ENCODE results near the gene CORO1C. TPM values are rescaled to one million over a fixed set of nuclear protein-coding genes. Genes with fewer than 3 reads are reported as not detected.

CORO1C gene
- total RNA-seq, 1 donor from 2014 or later: 380 TPM

DNA sequence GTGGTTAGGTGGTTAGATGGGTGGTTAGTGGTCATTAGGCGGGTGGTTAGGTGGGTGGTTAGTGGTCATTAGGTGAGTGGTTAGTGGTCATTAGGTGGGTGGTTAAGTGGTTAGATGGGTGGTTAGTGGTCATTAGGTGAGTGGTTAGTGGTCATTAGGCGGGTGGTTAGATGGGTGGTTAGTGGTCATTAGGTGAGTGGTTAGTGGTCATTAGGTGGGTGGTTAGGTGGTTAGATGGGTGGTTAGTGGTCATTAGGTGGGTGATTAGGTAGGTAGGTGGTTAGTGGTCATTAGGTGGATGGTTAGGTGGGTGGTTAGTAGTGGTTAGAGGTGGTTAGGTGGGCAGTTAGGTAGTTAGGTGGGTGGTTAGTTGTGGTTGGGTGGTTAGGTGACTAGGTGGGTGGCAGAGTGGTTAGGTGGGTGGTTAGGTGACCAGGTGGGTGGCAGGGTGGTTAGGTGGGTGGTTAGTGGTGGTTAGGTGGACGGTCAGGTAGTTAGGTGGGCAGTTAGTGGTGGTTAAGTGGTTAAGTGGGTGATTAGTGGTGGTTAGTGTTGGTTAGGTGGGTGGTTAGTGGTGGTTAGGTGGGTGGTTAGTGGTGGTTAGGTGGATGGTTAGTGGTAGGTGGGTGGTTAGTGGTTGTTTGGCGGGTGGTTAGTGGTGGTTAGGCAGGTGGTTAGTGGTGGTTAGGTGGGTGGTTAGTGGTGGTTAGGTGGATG lies 125.5 kb downstream of the CORO1C start:
- TF ChIP-seq, protein P1, sequence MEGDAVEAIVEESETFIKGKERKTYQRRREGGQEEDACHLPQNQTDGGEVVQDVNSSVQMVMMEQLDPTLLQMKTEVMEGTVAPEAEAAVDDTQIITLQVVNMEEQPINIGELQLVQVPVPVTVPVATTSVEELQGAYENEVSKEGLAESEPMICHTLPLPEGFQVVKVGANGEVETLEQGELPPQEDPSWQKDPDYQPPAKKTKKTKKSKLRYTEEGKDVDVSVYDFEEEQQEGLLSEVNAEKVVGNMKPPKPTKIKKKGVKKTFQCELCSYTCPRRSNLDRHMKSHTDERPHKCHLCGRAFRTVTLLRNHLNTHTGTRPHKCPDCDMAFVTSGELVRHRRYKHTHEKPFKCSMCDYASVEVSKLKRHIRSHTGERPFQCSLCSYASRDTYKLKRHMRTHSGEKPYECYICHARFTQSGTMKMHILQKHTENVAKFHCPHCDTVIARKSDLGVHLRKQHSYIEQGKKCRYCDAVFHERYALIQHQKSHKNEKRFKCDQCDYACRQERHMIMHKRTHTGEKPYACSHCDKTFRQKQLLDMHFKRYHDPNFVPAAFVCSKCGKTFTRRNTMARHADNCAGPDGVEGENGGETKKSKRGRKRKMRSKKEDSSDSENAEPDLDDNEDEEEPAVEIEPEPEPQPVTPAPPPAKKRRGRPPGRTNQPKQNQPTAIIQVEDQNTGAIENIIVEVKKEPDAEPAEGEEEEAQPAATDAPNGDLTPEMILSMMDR (IDR thresholded peaks at IDR 0.05; ENCODE audit: unreplicated experiment): no peak
- Mint-ChIP-seq H3K36me3 (ENCODE audit: low read depth, unreplicated experiment) (no peaks in the 10 kb centered on the region), H3K27me3 (ENCODE audit: unreplicated experiment) (peaks cover 4% of the 10 kb centered on the region), H3K9me3 (ENCODE audit: unreplicated experiment) (no peaks in the 10 kb centered on the region), H3K4me3 (ENCODE audit: unreplicated experiment) (no peak overlapping the region), H3K4me1 (ENCODE audit: unreplicated experiment) (peaks cover 4% of the 10 kb centered on the region), H3K27ac (ENCODE audit: unreplicated experiment) (peak overlapping the region; percentile 42)
- DNase-seq (ENCODE audit: low spot score): no peak

DNA sequence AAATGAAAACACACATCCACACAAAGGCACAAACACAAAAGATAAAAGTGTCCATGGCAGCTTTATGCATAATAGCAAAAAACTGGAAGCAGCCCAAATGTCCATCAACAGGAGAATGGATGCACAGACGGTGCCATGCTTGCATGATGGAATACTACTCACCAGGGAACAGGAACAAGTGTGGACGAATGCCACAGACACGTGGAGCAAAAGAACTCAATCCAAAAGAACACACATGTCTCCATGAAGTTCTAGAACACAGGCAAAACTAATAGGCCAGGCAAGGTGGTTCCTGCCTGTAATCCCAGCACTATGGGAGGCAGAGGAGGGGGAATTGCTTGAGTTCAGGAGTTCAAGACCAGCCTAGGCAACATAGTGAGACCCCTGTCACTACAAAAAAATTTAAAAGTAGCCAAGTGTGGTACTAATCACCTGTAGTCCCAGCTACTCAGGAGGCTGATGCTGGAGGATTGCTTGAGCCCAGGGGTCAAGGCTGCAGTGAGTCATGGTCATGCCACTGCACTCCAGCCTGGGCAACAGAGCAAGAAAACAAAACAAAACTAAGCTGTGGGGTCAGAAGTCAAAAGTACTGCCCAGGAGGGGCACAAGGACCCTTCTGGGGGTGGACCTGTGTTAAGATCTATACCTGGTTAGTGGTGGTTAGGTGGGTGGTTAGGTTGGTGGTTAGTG lies 126.2 kb downstream of the CORO1C start:
- Mint-ChIP-seq H3K9me3 (ENCODE audit: unreplicated experiment) (no peaks in the 10 kb centered on the region), H3K4me1 (ENCODE audit: unreplicated experiment) (peaks cover 4% of the 10 kb centered on the region), H3K36me3 (ENCODE audit: low read depth, unreplicated experiment) (no peaks in the 10 kb centered on the region), H3K4me3 (ENCODE audit: unreplicated experiment) (no peak overlapping the region), H3K27ac (ENCODE audit: unreplicated experiment) (peak overlapping the region; percentile 42), H3K27me3 (ENCODE audit: unreplicated experiment) (peaks cover 7% of the 10 kb centered on the region)
- DNase-seq (ENCODE audit: low spot score): no peak
- TF ChIP-seq, protein P1 (IDR thresholded peaks at IDR 0.05; ENCODE audit: unreplicated experiment): no peak

DNA sequence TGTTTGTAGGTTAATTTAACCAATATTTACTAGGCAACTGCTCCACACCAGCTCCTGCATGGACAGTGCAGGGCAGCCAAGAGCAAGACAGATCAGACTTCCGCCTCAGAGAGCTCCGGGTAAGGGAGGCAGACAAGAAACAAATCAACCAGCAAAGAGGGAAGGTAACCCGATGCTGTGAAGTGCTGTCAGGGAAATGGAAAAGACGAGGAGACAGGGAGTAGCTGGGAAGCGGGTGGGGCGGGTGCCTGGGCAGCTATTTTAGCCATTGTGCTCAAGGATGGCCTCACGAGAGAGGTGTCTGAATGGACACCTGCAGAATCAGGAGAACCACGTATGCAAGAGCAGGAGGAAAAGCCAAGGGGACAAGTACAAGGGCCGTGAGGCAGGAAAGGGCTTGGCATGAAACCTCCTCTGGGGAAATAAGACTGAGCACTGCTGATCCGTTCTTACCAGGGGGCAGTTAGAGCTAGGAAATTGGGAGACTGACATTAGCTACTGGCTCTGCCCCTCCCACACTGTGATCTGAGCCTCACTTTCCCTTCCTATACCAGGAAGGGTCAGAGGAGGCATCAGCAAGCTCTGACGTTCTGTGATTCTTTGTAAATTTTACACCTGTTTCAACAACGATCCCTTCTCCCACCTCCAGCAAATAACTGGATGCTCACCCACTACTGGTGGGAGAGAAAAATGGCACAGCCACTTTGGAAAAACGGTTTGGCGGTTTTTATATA lies 126.9 kb downstream of the CORO1C start:
- Mint-ChIP-seq H3K27me3 (ENCODE audit: unreplicated experiment) (peaks cover 7% of the 10 kb centered on the region), H3K27ac (ENCODE audit: unreplicated experiment) (peak overlapping the region; percentile 30), H3K4me3 (ENCODE audit: unreplicated experiment) (no peak overlapping the region), H3K9me3 (ENCODE audit: unreplicated experiment) (no peaks in the 10 kb centered on the region), H3K36me3 (ENCODE audit: low read depth, unreplicated experiment) (no peaks in the 10 kb centered on the region), H3K4me1 (ENCODE audit: unreplicated experiment) (peaks cover 4% of the 10 kb centered on the region)
- DNase-seq (ENCODE audit: low spot score): no peak
- TF ChIP-seq, protein P1 (IDR thresholded peaks at IDR 0.05; ENCODE audit: unreplicated experiment): no peak

DNA sequence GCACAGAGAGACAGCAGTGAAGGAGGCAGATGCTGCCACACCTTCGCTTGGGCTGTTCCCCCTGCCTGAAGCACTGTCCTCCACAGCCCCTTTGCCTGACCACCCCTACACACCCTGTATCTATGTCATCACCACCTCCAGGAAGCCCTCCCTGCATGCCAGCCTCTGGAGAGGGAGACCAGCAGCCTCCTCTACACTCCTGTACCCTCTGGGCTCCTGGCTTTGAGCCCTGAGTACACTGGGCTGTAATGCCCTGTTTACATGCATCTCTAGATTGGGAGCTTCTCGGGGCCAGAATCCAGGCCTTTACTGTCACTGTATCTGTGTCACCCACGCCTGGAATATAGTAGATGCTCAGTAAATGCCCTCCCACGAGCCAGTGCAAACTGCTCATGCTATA lies 127.6 kb downstream of the CORO1C start:
- no peaks in the 10 kb centered on the region for H3K36me3 Mint-ChIP-seq (ENCODE audit: low read depth, unreplicated experiment)
- no peak for DNase-seq (ENCODE audit: low spot score)
- H3K9me3 Mint-ChIP-seq (ENCODE audit: unreplicated experiment): no peaks in the 10 kb centered on the region
- TF ChIP-seq, protein P1 (IDR thresholded peaks at IDR 0.05; ENCODE audit: unreplicated experiment): no peak
- no peak overlapping the region for H3K4me3 Mint-ChIP-seq (ENCODE audit: unreplicated experiment)
- H3K27me3 Mint-ChIP-seq (ENCODE audit: unreplicated experiment): peaks cover 7% of the 10 kb centered on the region
- H3K27ac Mint-ChIP-seq (ENCODE audit: unreplicated experiment): peak overlapping the region; percentile 72
- H3K4me1 Mint-ChIP-seq (ENCODE audit: unreplicated experiment): peaks cover 4% of the 10 kb centered on the region
